Ishikawa (cell line): ENCODE measurements around the gene DNAAF2.

Experiments used
- EP300 ChIP-seq: IDR thresholded peaks from 2 replicates; pipeline ENCODE4 v1.6.1; 2012; ENCODE audit warnings: borderline replicate concordance
- RAD21 ChIP-seq: IDR thresholded peaks from 2 replicates; pipeline ENCODE4 v1.6.1; 2012; ENCODE audit warnings: low read depth
- TAF1 ChIP-seq: IDR thresholded peaks from 2 replicates; pipeline ENCODE4 v1.6.1; 2012; ENCODE audit warnings: low read depth, mild to moderate bottlenecking
- TCF12 ChIP-seq: IDR thresholded peaks from 2 replicates; pipeline ENCODE4 v1.6.1; 2012; ENCODE audit warnings: low read depth

DNA sequence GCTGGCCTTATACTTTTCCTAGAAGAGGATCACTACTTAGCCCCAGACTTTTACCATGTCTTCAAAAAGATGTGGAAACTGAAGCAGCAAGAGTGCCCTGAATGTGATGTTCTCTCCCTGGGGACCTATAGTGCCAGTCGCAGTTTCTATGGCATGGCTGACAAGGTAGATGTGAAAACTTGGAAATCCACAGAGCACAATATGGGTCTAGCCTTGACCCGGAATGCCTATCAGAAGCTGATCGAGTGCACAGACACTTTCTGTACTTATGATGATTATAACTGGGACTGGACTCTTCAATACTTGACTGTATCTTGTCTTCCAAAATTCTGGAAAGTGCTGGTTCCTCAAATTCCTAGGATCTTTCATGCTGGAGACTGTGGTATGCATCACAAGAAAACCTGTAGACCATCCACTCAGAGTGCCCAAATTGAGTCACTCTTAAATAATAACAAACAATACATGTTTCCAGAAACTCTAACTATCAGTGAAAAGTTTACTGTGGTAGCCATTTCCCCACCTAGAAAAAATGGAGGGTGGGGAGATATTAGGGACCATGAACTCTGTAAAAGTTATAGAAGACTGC is 12.9 kb downstream of the DNAAF2 start:
- TF ChIP-seq TAF1 (no peak), RAD21 (no peak), EP300 (no peak), TCF12 (no peak)
